Uterus (tissue), 4 donors: ENCODE data around the gene SPRR2D. TPM values are rescaled to one million over a fixed set of nuclear protein-coding genes. Genes with fewer than 3 reads are reported as not detected.
"Not testable (repeated sequence)": the region's sequence is repeated elsewhere in the genome, so short reads cannot be mapped to it uniquely, and the experiment has no call there.

Source experiments
- DNase-seq, 2 donors: peaks; one replicate each; pipeline ENCODE4 v3.0.0-alpha.2; 2019 to 2020
- H3K27ac ChIP-seq, 2 donors: fragments of 200-600 bp; sonication (generic); 1 replicate in 1 of 2; 2 replicates in 1 of 2; pipeline ENCODE4 v1.5.1; 2016 to 2018
- H3K27me3 ChIP-seq, 2 donors: fragments of 200-600 bp; sonication (generic); one replicate each; pipeline ENCODE4 v1.5.1; 2018 to 2019; ENCODE audit warnings: control low read depth in 1 of 2
- H3K36me3 ChIP-seq, 2 donors: fragments of 200-600 bp; sonication (generic); one replicate each; pipeline ENCODE4 v1.5.1; 2019; ENCODE audit warnings: control low read depth in 1 of 2
- H3K4me1 ChIP-seq, 2 donors: fragments of 200-600 bp; sonication (generic); one replicate each; pipeline ENCODE4 v1.5.1; 2018 to 2019; ENCODE audit warnings: control low read depth in 1 of 2
- H3K4me3 ChIP-seq, 2 donors: fragments of 200-600 bp; sonication (generic); 1 replicate in 1 of 2; 2 replicates in 1 of 2; pipeline ENCODE4 v1.5.1; 2018 to 2019; ENCODE audit warnings: mild to moderate bottlenecking in 1 of 2
- H3K9me3 ChIP-seq, 2 donors: fragments of 200-600 bp; sonication (generic); one replicate each; pipeline ENCODE4 v1.5.1; 2019; ENCODE audit warnings: control low read depth in 1 of 2
- POLR2A ChIP-seq, 2 donors: fragments of 450-650 bp; IDR thresholded peaks; one replicate each; pipeline ENCODE4 v1.6.1; 2016; ENCODE audit warnings: antibody characterized with exemption in 2 of 2, mild to moderate bottlenecking in 1 of 2, moderate library complexity in 1 of 2
- intact Hi-C: fragments of 100-400 bp; cut with DNase I; formaldehyde crosslinking; loops from one replicate; pipeline ENCODE4 v1.15.1; 2023; ENCODE audit warnings: low total_unique reads
- total RNA-seq, 4 donors: library from RNA; depleted of rRNA in 3 of 4; stranded (reverse); fragments of >200 nt in 3 of 4; gene quantifications; one replicate each; pipeline versions ENCODE4 v1.1.0 to v1.2.4, GENCODE V29; 2014 to 2023
- TF ChIP-seq, protein P1 (sequence below), 4 experiments: fragments of 200-600 bp in 2 of 4; fragments of 450-650 bp in 2 of 4; sonication (generic) in 2 of 4; IDR thresholded peaks; one replicate each; pipeline ENCODE4 v1.5.1; 2016 to 2019; ENCODE audit warnings: antibody characterized with exemption in 4 of 4, mild to moderate bottlenecking in 2 of 4, moderate library complexity in 1 of 4
- donor health status: DM: yes; HTN: yes; CAD: no.

SPRR2D gene
- total RNA-seq, 4 donors from 2014 or later: not detected

GRCh38 chr1:153028766-153029165 lies 12.2 kb downstream of the SPRR2D start:
- DNase-seq: no peak

DNA sequence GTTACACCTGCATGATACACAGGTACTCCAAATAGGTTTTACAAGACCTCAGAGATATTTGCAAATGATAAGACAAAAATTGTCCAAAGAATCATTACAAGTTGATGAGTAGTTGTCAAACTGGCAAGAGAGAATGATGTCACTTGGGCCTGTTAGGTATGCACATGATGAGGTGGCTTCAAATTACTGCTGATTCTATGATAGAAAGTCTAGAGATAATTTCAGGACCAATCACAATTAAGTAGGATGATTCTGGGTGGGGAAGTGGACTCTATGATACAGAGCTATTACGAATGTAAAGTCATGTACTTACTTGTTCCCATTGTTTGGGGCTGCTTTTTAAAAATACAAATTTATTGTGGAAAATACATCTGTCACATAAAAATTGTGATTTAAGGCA lies 15.1 kb downstream of the SPRR2D start:
- Histone ChIP-seq H3K4me3 (no peak overlapping the region), H3K36me3 (no peaks in the 10 kb centered on the region), H3K9me3 (no peaks in the 10 kb centered on the region), H3K4me1 (no peaks in the 10 kb centered on the region), H3K27me3 (no peaks in the 10 kb centered on the region), H3K27ac (no peak overlapping the region)
- intact Hi-C loops: no loop called here
- no peak for DNase-seq
- TF ChIP-seq, protein P1, sequence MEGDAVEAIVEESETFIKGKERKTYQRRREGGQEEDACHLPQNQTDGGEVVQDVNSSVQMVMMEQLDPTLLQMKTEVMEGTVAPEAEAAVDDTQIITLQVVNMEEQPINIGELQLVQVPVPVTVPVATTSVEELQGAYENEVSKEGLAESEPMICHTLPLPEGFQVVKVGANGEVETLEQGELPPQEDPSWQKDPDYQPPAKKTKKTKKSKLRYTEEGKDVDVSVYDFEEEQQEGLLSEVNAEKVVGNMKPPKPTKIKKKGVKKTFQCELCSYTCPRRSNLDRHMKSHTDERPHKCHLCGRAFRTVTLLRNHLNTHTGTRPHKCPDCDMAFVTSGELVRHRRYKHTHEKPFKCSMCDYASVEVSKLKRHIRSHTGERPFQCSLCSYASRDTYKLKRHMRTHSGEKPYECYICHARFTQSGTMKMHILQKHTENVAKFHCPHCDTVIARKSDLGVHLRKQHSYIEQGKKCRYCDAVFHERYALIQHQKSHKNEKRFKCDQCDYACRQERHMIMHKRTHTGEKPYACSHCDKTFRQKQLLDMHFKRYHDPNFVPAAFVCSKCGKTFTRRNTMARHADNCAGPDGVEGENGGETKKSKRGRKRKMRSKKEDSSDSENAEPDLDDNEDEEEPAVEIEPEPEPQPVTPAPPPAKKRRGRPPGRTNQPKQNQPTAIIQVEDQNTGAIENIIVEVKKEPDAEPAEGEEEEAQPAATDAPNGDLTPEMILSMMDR (IDR thresholded peaks at IDR 0.05): no peak
- no peak for TF ChIP-seq POLR2A (IDR thresholded peaks at IDR 0.05)

More at GRCh38 chr1:153028766-153029165, 12.2 kb downstream of the SPRR2D start:
- Histone ChIP-seq H3K27ac (no peak overlapping the region), H3K27me3 (no peaks in the 10 kb centered on the region), H3K9me3 (no peaks in the 10 kb centered on the region), H3K36me3 (no peaks in the 10 kb centered on the region), H3K4me3 (no peak overlapping the region), H3K4me1 (no peaks in the 10 kb centered on the region)
- intact Hi-C loops: no loop called here
- TF ChIP-seq, protein P1 (IDR thresholded peaks at IDR 0.05): no peak
- no peak for TF ChIP-seq POLR2A (IDR thresholded peaks at IDR 0.05)

GRCh38 chr1:153024413-153024812 lies 16.5 kb downstream of the SPRR2D start:
- no peaks in the 10 kb centered on the region for H3K4me1 ChIP-seq
- H3K27ac ChIP-seq: no peak overlapping the region
- DNase-seq: no peak
- no peaks in the 10 kb centered on the region for H3K9me3 ChIP-seq
- intact Hi-C loops: no loop called here
- H3K4me3 ChIP-seq: no peak overlapping the region
- no peaks in the 10 kb centered on the region for H3K36me3 ChIP-seq
- TF ChIP-seq, protein P1 (IDR thresholded peaks at IDR 0.05): no peak
- no peak for TF ChIP-seq POLR2A (IDR thresholded peaks at IDR 0.05)
- H3K27me3 ChIP-seq: no peaks in the 10 kb centered on the region

DNA sequence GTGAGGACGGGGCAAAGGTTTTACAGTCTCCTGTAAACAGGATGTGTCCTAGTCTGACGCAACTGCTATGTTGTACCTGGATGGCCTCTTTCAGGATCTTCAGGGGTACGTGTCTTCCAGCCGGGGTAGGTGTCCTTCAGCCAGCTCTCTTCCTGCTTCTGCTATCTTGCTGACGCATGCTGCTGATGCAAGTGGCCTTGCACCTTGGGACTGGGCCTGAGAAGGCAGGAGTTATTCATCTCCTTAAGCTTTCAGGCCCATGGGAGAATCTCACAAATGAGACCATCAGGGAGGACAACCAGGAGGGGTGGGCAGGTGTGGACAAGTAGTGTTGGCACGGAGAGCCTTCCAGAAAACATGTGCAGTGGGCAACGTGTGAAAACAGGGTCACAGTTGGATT lies 17.8 kb downstream of the SPRR2D start:
- intact Hi-C loops: no loop called here

DNA sequence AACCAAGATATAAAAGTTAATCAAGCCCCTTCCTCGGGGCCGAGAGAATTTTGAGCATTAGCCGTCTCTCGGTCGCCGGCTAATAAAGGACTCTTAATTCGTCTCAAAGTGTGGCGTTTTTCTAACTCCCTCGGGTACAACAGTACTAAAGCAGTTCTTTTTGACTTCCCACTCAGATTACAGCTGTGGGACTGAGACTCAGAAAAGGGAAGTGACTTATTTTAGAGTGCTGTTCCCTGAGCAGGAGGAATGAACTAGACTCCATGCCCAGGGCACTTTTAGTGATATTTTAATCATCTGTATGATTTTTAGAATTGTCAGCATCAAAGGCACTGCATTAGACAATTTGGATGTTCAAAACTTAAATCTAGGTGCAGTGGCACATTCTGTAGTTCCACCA lies 18.6 kb downstream of the SPRR2D start:
- H3K4me1 ChIP-seq, H3K27ac ChIP-seq, H3K27me3 ChIP-seq, H3K36me3 ChIP-seq, H3K9me3 ChIP-seq, H3K4me3 ChIP-seq, DNase-seq, intact Hi-C loops: not testable (repeated sequence)

More for the DNA sequence above, 17.8 kb downstream of the SPRR2D start:
- Histone ChIP-seq H3K27ac (no peak overlapping the region), H3K36me3 (no peaks in the 10 kb centered on the region), H3K9me3 (no peaks in the 10 kb centered on the region), H3K4me1 (no peaks in the 10 kb centered on the region), H3K27me3 (no peaks in the 10 kb centered on the region), H3K4me3 (no peak overlapping the region)
- TF ChIP-seq POLR2A (IDR thresholded peaks at IDR 0.05): no peak
- TF ChIP-seq, protein P1 (IDR thresholded peaks at IDR 0.05): no peak
- DNase-seq: no peak

DNA sequence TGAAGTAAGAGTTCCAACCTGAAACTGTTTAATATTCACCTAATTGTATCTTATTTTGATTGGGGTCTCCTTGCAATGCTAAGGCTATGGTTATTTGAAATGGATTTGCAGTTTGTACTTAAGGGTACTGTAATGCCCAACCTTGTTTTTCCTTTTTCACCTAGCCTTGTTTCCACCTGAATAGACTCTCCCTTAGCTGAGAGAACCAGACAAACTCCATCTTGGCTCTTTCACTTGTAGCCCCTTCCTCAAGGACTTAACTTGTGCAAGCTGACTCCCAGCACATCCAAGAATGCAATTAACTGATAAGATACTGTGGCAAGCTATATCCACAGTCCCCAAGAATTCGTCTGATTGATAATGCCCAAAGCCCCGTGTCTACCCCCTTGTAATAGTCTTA lies 19.1 kb downstream of the SPRR2D start:
- H3K27me3 ChIP-seq, H3K9me3 ChIP-seq, intact Hi-C loops: not testable (repeated sequence)

DNA sequence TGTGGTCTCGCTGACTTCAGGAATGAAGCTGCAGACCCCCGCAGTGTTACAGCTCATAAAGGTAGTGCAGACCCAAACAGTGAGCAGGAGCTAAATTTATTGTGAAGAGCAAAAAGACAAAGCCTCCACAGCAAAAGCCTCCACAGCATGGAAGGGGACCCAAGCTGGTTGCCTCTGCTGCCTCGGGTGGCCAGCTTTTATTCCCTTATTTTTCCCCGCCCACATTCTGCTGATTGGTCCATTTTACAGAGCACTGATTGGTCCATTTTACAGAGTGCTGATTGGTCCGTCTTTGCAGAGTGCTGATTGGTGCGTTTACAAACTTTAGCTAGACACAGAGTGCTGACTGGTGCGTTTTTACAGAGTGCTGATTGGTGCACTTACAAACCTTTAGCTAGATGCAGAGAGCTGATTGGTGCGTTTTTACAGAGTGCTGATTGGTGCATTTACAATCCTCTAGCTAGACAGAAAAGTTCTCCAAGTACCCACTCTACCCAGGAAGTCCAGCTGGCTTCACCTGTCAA lies 29.6 kb downstream of the SPRR2D start:
- H3K36me3 ChIP-seq, H3K27ac ChIP-seq, intact Hi-C loops, H3K4me1 ChIP-seq, H3K9me3 ChIP-seq, DNase-seq, H3K4me3 ChIP-seq, H3K27me3 ChIP-seq: not testable (repeated sequence)

More for the DNA sequence above, 19.1 kb downstream of the SPRR2D start:
- not testable (repeated sequence) for DNase-seq, H3K4me1 ChIP-seq, H3K36me3 ChIP-seq, H3K4me3 ChIP-seq, H3K27ac ChIP-seq
